ENCODE measurements around the gene L3MBTL4.

- TF ChIP-seq EGR1 (IDR thresholded peaks at IDR 0.05) (no peak), TAF1 (IDR thresholded peaks at IDR 0.05; ENCODE audit: low read depth) (no peak), CEBPB (IDR thresholded peaks at IDR 0.05) (no peak), CREB1 (IDR thresholded peaks at IDR 0.05; ENCODE audit: low read depth) (no peak), REST (IDR thresholded peaks at IDR 0.05; ENCODE audit: low read depth) (no peak), ZBTB7A (IDR thresholded peaks at IDR 0.05; ENCODE audit: low read depth) (no peak), TEAD4 (IDR thresholded peaks at IDR 0.05) (no peak), YY1 (IDR thresholded peaks at IDR 0.05; ENCODE audit: low read depth) (no peak), EP300 (IDR thresholded peaks at IDR 0.05; ENCODE audit: borderline replicate concordance) (no peak), TCF12 (IDR thresholded peaks at IDR 0.05; ENCODE audit: low read depth) (no peak), FOXM1 (IDR thresholded peaks at IDR 0.05; ENCODE audit: borderline replicate concordance, low read depth) (no peak)
- TF ChIP-seq, protein P1, sequence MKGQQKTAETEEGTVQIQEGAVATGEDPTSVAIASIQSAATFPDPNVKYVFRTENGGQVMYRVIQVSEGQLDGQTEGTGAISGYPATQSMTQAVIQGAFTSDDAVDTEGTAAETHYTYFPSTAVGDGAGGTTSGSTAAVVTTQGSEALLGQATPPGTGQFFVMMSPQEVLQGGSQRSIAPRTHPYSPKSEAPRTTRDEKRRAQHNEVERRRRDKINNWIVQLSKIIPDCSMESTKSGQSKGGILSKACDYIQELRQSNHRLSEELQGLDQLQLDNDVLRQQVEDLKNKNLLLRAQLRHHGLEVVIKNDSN (IDR thresholded peaks at IDR 0.05) = no peak
These were observed 293.9 kb downstream of the L3MBTL4 start for GRCh38 chr18:6120820-6121279.
